ENCODE results near the gene ATXN1. TPM values are rescaled to one million over a fixed set of nuclear protein-coding genes. Genes with fewer than 3 reads are reported as not detected.

The ATXN1 gene
- total RNA-seq, 2 experiments from 2014 or later: 27.8 to 32.8 TPM

DNA sequence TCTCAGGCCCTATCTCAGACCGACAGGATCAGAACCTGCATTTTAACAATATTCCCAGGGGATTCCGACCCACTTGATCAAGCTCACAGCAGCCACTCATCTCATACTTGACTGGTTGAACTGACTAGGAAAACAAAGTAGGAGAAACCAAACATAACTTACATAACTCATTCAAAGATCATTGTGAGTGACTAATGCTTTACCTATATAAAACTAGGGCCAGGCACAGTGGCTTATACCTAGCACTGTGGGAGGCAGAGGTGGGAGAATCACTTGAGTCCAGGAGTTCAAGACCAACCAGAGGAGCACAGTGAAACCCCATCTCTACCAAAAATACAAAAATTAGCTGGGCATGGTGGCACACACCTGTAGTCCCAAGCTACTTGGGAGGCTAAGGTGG is 251.0 kb downstream of the ATXN1 start:
- Mint-ChIP-seq H3K27ac (no peak overlapping the region), H3K4me3 (no peak overlapping the region), H3K9me3 (no peaks in the 10 kb centered on the region), H3K27me3 (no peaks in the 10 kb centered on the region), H3K36me3 (peaks cover 5% of the 10 kb centered on the region), H3K4me1 (peaks cover 52% of the 10 kb centered on the region)
- DNase-seq: no peak

GRCh38 chr6:16508959-16509358 is 252.3 kb downstream of the ATXN1 start:
- Mint-ChIP-seq H3K27me3 (no peaks in the 10 kb centered on the region), H3K4me1 (peaks cover 58% of the 10 kb centered on the region), H3K9me3 (no peaks in the 10 kb centered on the region), H3K27ac (no peak overlapping the region), H3K4me3 (no peak overlapping the region), H3K36me3 (peaks cover 2% of the 10 kb centered on the region)
- DNase-seq: no peak

- Mint-ChIP-seq H3K27me3 (no peaks in the 10 kb centered on the region), H3K4me3 (no peak overlapping the region), H3K36me3 (peaks cover 8% of the 10 kb centered on the region), H3K9me3 (peaks cover 2% of the 10 kb centered on the region), H3K27ac (no peak overlapping the region), H3K4me1 (peaks cover 37% of the 10 kb centered on the region)
- DNase-seq: no peak
Measured at GRCh38 chr6:16505711-16506357, 255.4 kb downstream of the ATXN1 start.

DNA sequence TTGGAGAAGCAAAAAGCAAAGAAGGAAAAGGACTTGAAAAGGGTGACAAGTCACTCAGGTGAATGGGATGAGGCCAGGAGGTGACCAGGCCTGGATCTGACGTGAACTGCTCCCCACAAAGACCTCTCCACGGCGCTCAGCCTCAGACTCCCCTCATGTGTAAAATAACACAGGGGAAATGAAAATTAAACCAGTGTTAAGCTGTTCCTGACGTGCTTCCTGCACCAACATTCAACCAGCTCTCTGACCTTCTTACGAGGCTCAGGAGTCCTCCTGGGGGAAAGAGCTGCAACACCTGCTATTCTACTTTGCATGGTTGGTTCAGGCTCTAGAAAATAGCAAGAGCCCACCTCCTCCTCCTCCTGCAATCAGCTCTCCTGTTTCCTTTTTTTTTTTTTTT is 256.7 kb downstream of the ATXN1 start:
- no peak overlapping the region for H3K4me3 Mint-ChIP-seq
- H3K27me3 Mint-ChIP-seq: no peaks in the 10 kb centered on the region
- H3K9me3 Mint-ChIP-seq: peaks cover 2% of the 10 kb centered on the region
- no peak overlapping the region for H3K27ac Mint-ChIP-seq
- peaks cover 33% of the 10 kb centered on the region for H3K4me1 Mint-ChIP-seq
- peaks cover 17% of the 10 kb centered on the region for H3K36me3 Mint-ChIP-seq
- no peak for DNase-seq

- H3K27me3 Mint-ChIP-seq: no peaks in the 10 kb centered on the region
- DNase-seq: no peak
- H3K4me1 Mint-ChIP-seq: peaks cover 33% of the 10 kb centered on the region
- no peak overlapping the region for H3K4me3 Mint-ChIP-seq
- no peak overlapping the region for H3K27ac Mint-ChIP-seq
- H3K9me3 Mint-ChIP-seq: peaks cover 4% of the 10 kb centered on the region
- H3K36me3 Mint-ChIP-seq: peaks cover 22% of the 10 kb centered on the region
Measured at GRCh38 chr6:16503970-16504415, 257.3 kb downstream of the ATXN1 start.

DNA sequence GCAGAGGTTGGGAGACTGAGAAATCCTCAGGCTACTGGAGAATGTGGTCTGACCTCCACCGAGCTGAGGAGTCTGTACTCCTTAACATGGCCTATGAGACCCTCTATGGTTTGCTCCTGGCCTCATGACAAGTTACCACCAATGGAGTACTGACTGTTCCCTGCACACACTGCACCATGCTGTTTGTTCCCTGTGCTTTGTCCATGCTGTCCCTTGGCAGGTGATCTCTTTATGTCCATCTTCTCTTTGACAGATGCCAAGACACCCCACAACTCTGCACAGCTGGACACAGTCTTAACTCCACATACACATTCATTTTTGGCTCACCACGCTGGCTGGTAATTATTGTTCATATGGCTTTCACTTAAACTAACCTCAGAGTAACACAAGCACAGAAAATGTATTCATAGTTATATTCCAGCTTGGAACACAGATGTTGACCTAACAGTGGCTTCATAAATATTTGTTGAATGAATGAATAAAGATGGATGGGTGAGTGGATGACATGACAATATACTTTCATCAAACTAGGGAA is 258.0 kb downstream of the ATXN1 start:
- Mint-ChIP-seq H3K27ac (no peak overlapping the region), H3K36me3 (peaks cover 27% of the 10 kb centered on the region), H3K4me3 (no peak overlapping the region), H3K27me3 (no peaks in the 10 kb centered on the region), H3K4me1 (peaks cover 33% of the 10 kb centered on the region), H3K9me3 (peaks cover 7% of the 10 kb centered on the region)
- no peak for DNase-seq

DNA sequence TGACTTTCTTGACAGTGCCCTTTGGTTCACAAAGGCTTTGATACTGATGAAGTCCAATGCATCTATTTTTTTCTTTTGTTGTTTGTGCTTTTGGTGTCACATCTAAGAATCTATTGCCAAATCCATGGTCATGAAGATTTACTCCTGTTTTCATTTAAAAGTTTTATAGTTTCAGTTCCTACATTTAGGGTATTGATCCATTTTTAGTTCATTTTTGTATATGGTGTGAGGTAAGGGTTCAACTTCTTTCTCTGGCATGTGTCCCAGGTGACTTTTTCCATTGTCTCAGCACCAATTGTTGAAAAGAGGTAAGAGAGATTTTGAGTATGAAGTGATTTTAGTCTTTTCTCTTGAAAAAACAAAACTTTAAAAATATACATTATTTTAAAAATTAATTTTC is 262.3 kb downstream of the ATXN1 start:
- peaks cover 7% of the 10 kb centered on the region for H3K9me3 Mint-ChIP-seq
- H3K36me3 Mint-ChIP-seq: peaks cover 27% of the 10 kb centered on the region
- H3K4me3 Mint-ChIP-seq: no peak overlapping the region
- no peak overlapping the region for H3K27ac Mint-ChIP-seq
- H3K27me3 Mint-ChIP-seq: no peaks in the 10 kb centered on the region
- peaks cover 38% of the 10 kb centered on the region for H3K4me1 Mint-ChIP-seq
- DNase-seq: no peak

DNA sequence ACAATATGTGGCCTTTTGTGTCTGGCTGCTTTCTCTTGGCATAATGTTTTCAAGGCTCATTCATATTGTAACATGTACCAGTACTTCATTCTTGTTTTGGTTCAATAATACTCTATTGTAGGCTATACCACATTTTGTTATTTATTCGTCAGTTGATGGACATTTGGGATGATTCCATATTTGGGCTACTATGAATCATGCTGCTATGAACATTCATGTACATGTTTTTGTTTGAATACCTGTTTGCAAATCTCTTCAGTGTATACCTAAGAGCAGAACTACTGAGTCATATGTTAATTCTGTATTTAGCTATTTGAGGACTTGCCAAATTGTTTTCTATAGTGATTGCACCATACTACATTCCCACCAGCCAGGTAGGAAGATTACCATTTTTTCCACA is 263.0 kb downstream of the ATXN1 start:
- Mint-ChIP-seq H3K36me3 (peaks cover 24% of the 10 kb centered on the region), H3K27ac (no peak overlapping the region), H3K4me1 (peaks cover 37% of the 10 kb centered on the region), H3K4me3 (no peak overlapping the region), H3K27me3 (no peaks in the 10 kb centered on the region), H3K9me3 (peaks cover 7% of the 10 kb centered on the region)
- DNase-seq: no peak

GRCh38 chr6:16496991-16497801 is 264.1 kb downstream of the ATXN1 start:
- Mint-ChIP-seq H3K4me3 (no peak overlapping the region), H3K9me3 (peaks cover 7% of the 10 kb centered on the region), H3K27me3 (no peaks in the 10 kb centered on the region), H3K27ac (no peak overlapping the region), H3K4me1 (peaks cover 40% of the 10 kb centered on the region), H3K36me3 (peaks cover 24% of the 10 kb centered on the region)
- no peak for DNase-seq

- no peak overlapping the region for H3K4me3 Mint-ChIP-seq
- no peak overlapping the region for H3K27ac Mint-ChIP-seq
- H3K27me3 Mint-ChIP-seq: no peaks in the 10 kb centered on the region
- no peak for DNase-seq
- H3K9me3 Mint-ChIP-seq: peaks cover 5% of the 10 kb centered on the region
- H3K36me3 Mint-ChIP-seq: peaks cover 21% of the 10 kb centered on the region
- H3K4me1 Mint-ChIP-seq: peaks cover 40% of the 10 kb centered on the region
Measured at GRCh38 chr6:16496210-16496609, 265.1 kb downstream of the ATXN1 start.

- H3K36me3 Mint-ChIP-seq: peaks cover 17% of the 10 kb centered on the region
- peaks cover 5% of the 10 kb centered on the region for H3K9me3 Mint-ChIP-seq
- no peaks in the 10 kb centered on the region for H3K27me3 Mint-ChIP-seq
- no peak overlapping the region for H3K4me3 Mint-ChIP-seq
- no peak overlapping the region for H3K27ac Mint-ChIP-seq
- H3K4me1 Mint-ChIP-seq: peaks cover 51% of the 10 kb centered on the region
- no peak for DNase-seq
Measured at GRCh38 chr6:16494793-16495192, 266.5 kb downstream of the ATXN1 start.

DNA sequence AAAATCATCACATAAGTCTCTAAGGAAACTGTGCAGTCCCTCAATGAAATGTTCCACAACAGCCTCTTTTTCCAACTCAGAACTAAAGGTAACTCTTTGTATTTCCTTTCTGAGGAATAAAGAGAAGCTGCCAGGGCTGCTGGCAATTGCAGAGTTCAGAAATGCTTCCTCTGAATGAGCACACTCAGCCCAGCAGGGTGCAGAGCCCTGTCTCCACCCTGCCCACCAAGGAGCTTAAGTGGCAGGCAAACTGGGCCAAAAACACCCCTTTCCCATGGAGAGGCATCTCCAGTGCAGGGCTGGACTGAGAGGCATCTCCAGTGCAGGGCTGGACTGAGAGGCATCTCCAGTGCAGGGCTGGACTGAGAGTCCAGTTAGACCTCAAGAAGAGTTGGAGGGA is 267.5 kb downstream of the ATXN1 start:
- Mint-ChIP-seq H3K36me3 (peaks cover 8% of the 10 kb centered on the region), H3K27me3 (no peaks in the 10 kb centered on the region), H3K4me1 (peaks cover 60% of the 10 kb centered on the region), H3K4me3 (no peak overlapping the region), H3K9me3 (peaks cover 1% of the 10 kb centered on the region), H3K27ac (no peak overlapping the region)
- no peak for DNase-seq

GRCh38 chr6:16493112-16493511 is 268.1 kb downstream of the ATXN1 start:
- no peak overlapping the region for H3K4me3 Mint-ChIP-seq
- no peak for DNase-seq
- H3K27ac Mint-ChIP-seq: no peak overlapping the region
- no peaks in the 10 kb centered on the region for H3K27me3 Mint-ChIP-seq
- peaks cover 5% of the 10 kb centered on the region for H3K36me3 Mint-ChIP-seq
- H3K9me3 Mint-ChIP-seq: no peaks in the 10 kb centered on the region
- H3K4me1 Mint-ChIP-seq: peaks cover 67% of the 10 kb centered on the region

- no peak for DNase-seq
- Mint-ChIP-seq H3K27me3 (no peaks in the 10 kb centered on the region), H3K36me3 (peaks cover 6% of the 10 kb centered on the region), H3K27ac (no peak overlapping the region), H3K4me3 (no peak overlapping the region), H3K4me1 (peaks cover 74% of the 10 kb centered on the region), H3K9me3 (no peaks in the 10 kb centered on the region)
Measured at GRCh38 chr6:16491666-16492313, 269.5 kb downstream of the ATXN1 start.

- Mint-ChIP-seq H3K4me3 (no peak overlapping the region), H3K4me1 (peaks cover 76% of the 10 kb centered on the region), H3K27me3 (no peaks in the 10 kb centered on the region), H3K9me3 (no peaks in the 10 kb centered on the region), H3K36me3 (peaks cover 17% of the 10 kb centered on the region), H3K27ac (peak overlapping the region; percentile 3)
- DNase-seq: no peak
Measured at GRCh38 chr6:16490616-16491015, 270.6 kb downstream of the ATXN1 start.

Data from activated naive CD8-positive, alpha-beta T cell treated with anti-CD3 and anti-CD28 coated beads for 36 hours (primary cell).